Mucosa of descending colon (tissue), 3 donors: ENCODE data around the gene RNF4. TPM values are rescaled to one million over a fixed set of nuclear protein-coding genes. Genes with fewer than 3 reads are reported as not detected.
A peak's percentile ranks its signal among the peaks of the same experiment; 100 is the strongest.

Source experiments
- ATAC-seq: fragments of 200-7000 bp; cut with Tn5 transposase; one replicate; pipeline ENCODE4 v1.9.1; 2020; ENCODE audit warnings: mild to moderate bottlenecking, moderate library complexity
- DNase-seq, 3 donors: peaks; one replicate each; pipeline ENCODE4 v3.0.0-alpha.2; 2020
- H3K36me3 ChIP-seq: fragments of 200-600 bp; one replicate; pipeline ENCODE4 v1.8.0; 2021; ENCODE audit warnings: low read depth, mild to moderate bottlenecking
- H3K4me1 ChIP-seq: fragments of 200-600 bp; one replicate; pipeline ENCODE4 v1.8.0; 2021; ENCODE audit warnings: low read depth, mild to moderate bottlenecking
- H3K4me3 ChIP-seq: fragments of 200-600 bp; one replicate; pipeline ENCODE4 v1.8.0; 2021; ENCODE audit warnings: mild to moderate bottlenecking
- H3K9me3 ChIP-seq: fragments of 200-600 bp; one replicate; pipeline ENCODE4 v1.8.0; 2021; ENCODE audit warnings: mild to moderate bottlenecking
- intact Hi-C, 2 donors: fragments of 100-400 bp; cut with DNase I in 1 of 2; cut with micrococcal nuclease in 1 of 2; formaldehyde crosslinking; loops; one replicate each; pipeline versions ENCODE4 v1.11.0 to v1.11.1; 2022; cut with DNase I, micrococcal nuclease
- total RNA-seq, 3 donors: library from RNA; stranded (reverse); fragmentation: NEBNext Ultra II Directional in 2 of 3; extraction: Animal tissue kit (Norgen Biotek cat#: 25700) in 2 of 3; gene quantifications; one replicate each; pipeline versions ENCODE4 v1.2.1 to v1.2.4, GENCODE V29; 2021 to 2023
- TF ChIP-seq, protein P1 (sequence below): fragments of 200-600 bp; IDR thresholded peaks from one replicate; pipeline ENCODE4 v1.8.0; 2022; ENCODE audit warnings: antibody characterized with exemption, mild to moderate bottlenecking
- donor health status: DM: no; HTN: no; CAD: no; lungs with moderate emphysema.
- donor health status: DM: no; HTN: no; CAD: no.
- donor health status: DM: no; HTN: yes; CAD: no.

RNF4 gene
- total RNA-seq, 3 donors from 2014 or later, result 48.0 to 55.1 (median 51.9) TPM

DNA sequence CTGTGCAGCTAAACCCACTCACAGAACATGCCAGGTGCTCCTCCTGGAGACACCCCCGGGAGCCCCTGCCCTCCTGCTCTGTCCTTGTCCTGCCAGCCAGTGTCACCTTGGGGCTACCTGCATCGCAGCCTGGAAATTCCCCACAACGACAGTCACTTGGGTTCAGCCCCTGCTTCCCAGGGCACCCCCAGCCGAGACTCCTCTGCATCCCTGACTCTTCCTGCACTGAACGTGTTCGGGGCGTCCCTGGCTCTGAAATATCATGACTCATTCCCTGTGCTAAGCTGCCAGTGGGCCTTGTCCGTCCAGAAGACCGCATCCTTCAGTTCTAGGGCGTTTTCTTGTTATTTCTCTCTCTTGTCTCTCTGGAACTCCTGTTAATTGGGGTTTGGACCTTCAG lies 44.3 kb upstream of the RNF4 start:
- no peaks in the 10 kb centered on the region for H3K9me3 ChIP-seq
- intact Hi-C loops, result no loop called here
- peak in 1 of 3 donors; percentile 9 for DNase-seq
- H3K4me3 ChIP-seq, result no peak overlapping the region
- no peaks in the 10 kb centered on the region for H3K36me3 ChIP-seq
- TF ChIP-seq, protein P1, sequence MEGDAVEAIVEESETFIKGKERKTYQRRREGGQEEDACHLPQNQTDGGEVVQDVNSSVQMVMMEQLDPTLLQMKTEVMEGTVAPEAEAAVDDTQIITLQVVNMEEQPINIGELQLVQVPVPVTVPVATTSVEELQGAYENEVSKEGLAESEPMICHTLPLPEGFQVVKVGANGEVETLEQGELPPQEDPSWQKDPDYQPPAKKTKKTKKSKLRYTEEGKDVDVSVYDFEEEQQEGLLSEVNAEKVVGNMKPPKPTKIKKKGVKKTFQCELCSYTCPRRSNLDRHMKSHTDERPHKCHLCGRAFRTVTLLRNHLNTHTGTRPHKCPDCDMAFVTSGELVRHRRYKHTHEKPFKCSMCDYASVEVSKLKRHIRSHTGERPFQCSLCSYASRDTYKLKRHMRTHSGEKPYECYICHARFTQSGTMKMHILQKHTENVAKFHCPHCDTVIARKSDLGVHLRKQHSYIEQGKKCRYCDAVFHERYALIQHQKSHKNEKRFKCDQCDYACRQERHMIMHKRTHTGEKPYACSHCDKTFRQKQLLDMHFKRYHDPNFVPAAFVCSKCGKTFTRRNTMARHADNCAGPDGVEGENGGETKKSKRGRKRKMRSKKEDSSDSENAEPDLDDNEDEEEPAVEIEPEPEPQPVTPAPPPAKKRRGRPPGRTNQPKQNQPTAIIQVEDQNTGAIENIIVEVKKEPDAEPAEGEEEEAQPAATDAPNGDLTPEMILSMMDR, result no peak
- no peak for ATAC-seq
- peaks cover under 1% of the 10 kb centered on the region for H3K4me1 ChIP-seq

DNA sequence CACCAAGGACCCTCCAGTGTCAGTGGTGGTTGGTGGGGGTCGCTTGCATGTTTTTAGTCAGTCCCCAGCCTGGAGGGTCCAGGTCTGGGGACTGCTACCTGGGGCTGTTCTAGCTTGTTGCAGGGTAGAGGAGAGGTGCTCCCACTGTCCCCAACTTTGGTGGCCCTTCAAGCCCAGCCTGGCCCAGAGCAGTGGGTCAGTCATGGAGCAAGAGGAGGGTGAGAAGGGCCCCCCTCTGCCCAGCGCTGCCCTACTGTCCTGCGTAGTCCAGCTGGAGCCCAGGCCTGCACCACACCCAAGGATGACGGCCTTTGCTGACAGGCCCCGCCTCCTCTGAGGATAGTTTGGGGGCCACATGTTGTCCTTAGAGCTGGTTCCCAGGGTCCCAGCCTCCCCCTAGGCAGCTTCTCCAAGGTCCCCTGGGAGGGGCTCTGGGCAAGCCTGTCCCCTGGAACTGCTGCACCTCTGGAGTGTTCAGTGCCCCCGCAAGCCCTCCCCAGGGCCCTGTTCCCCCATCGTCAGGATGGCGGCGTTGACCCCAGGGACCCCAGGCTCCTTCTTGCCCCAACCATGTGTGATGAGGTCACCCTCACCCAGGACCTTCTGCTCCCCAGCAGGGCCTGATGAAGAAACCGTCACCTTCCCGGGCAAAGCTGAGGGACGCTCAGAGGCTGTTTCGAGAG lies 43.4 kb upstream of the RNF4 start:
- no peak overlapping the region for H3K4me3 ChIP-seq
- TF ChIP-seq, protein P1, result no peak
- DNase-seq (no peak), ATAC-seq (no peak)
- intact Hi-C loops, result no loop called here
- H3K4me1 ChIP-seq, result no peaks in the 10 kb centered on the region
- no peaks in the 10 kb centered on the region for H3K36me3 ChIP-seq
- H3K9me3 ChIP-seq, result no peaks in the 10 kb centered on the region

DNA sequence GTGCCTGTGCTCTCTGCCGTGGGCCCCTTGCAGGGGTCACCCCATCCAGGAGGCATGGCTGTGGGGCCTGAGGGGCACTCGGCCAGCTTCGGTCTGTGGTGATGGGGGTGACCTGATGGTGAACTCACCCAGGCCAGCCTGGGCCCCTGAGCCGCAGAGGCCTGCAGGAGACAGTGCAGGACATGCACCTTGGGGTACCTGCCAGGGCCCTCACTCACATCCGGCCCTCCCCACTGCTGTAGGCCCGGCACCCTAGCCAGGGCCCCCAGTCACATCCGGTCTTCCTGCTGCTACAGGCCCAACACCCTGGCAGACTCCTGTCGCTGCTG lies 42.9 kb upstream of the RNF4 start:
- no peak overlapping the region for H3K4me3 ChIP-seq
- H3K9me3 ChIP-seq, result no peaks in the 10 kb centered on the region
- DNase-seq, result no peak
- no peak for ATAC-seq
- TF ChIP-seq, protein P1, result no peak
- no peaks in the 10 kb centered on the region for H3K4me1 ChIP-seq
- H3K36me3 ChIP-seq, result no peaks in the 10 kb centered on the region
- intact Hi-C loops, result no loop called here

DNA sequence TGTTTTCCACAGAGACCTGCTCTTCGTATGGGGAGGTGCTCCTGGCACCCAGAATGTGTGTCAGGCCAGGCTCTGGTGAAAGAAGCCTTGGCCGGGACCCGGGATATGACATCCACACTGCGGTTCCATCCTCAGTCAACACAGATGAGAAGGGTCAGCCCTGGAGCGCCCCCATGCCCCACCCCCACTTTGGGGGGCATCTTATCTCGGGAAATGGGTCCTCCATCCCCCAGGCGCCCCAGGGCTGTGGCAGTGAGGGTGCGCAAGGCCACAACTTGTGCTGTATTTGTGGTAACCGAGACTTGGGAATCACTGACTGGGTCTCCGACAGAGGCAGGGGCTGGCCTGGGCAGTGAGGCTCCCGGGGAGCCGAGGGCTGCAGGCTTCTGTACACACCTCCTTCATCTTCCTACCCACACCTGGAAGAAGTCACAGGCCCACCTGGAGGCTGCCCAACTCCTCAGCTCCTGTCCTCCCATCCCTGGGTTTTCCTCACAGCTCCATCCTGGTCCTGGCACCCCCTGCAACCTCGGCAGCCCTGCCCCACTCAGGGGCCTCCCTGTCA lies 42.1 kb upstream of the RNF4 start:
- ATAC-seq, result no peak
- Histone ChIP-seq H3K4me1 (no peaks in the 10 kb centered on the region), H3K4me3 (no peak overlapping the region), H3K36me3 (no peaks in the 10 kb centered on the region), H3K9me3 (no peaks in the 10 kb centered on the region)
- intact Hi-C loops, result no loop called here
- TF ChIP-seq, protein P1, result no peak
- no peak for DNase-seq

DNA sequence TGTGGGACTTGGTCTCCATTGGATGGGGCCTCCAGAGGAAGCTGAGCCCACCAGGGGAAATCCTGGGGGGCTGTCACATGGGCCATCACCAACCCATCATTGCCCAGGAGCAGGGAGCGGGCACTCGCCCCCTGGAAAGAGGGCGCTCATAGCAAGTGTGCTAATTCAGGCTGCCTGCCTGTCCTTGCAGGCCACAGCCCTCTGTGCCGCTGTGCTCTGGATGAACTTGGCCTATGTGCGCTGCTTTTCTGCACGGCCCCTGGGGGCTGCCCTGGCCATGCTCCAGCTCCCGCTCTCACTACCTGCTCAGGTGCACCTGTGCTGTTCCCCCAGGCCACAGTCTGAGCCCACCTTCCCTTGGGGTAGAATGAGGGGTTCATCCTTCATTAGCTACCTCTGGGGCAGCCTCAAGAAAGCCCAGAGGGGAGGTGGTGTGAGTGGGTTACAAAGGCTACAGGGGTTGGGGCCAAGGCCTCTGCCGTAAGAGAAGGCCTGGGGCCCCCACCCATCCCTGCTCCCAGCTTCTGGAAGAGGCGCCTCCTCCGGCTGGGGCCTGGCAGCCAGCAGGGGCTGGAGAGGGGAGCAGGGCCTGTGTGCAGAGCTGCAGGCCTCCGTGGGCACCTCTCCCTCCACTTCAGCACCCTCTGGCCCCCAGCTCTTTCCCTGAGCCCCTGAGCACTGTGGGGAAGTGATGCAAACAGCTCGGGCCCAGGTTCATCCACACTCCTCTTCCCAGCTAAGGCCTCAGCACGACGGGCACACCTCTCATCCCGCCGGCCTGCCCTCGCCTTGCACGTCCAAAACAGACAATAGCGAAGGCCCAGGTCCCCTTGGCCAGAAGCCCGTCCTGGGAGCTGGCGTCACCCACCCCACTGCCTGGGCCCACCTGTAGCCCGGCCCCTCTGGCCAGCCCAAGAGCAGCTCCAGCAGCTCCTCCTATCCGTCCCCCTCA lies 41.2 kb upstream of the RNF4 start:
- no peak for ATAC-seq
- TF ChIP-seq, protein P1, result no peak
- Histone ChIP-seq H3K4me1 (no peaks in the 10 kb centered on the region), H3K9me3 (no peaks in the 10 kb centered on the region), H3K36me3 (no peaks in the 10 kb centered on the region), H3K4me3 (no peak overlapping the region)
- intact Hi-C loops, result no loop called here
- DNase-seq, result no peak
